22Rv1 (cell line): ENCODE results near the gene MYCBP2.
"Not testable (repeated sequence)": the region's sequence is repeated elsewhere in the genome, so short reads cannot be mapped to it uniquely, and the experiment has no call there.

Experiments
- H3K27ac ChIP-seq: fragments of 450-650 bp; 2 replicates; pipeline ENCODE4 v1.5.1; 2017
- ZFX ChIP-seq: fragments of 450-650 bp; IDR thresholded peaks from 2 replicates; pipeline ENCODE4 v1.6.1; 2017; ENCODE audit warnings: antibody characterized with exemption, borderline replicate concordance
- TF ChIP-seq, protein P1 (sequence below): fragments of 450-650 bp; IDR thresholded peaks from 2 replicates; pipeline ENCODE4 v1.5.1; 2017; ENCODE audit warnings: mild to moderate bottlenecking

The MYCBP2 gene

DNA sequence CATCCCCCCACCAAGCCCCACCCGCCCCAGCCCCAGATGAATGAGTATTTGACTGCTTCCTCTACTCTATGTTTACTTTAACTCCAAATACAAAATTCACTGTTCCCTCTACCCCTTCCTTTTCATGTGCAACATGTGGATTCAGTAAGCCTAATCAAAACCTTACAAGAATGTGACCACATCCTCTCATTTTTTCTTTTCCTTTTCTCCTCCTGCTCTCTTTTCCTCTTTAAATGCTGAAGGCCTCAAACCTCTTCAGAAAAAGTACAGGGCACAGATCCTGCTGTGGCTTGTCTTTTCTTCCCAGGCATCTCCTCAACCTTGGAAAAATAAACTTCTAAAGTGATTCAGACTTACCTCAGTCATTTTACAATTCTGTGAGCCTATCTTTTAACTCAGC is 119.0 kb downstream of the MYCBP2 start:
- TF ChIP-seq ZFX: no peak
- TF ChIP-seq, protein P1, sequence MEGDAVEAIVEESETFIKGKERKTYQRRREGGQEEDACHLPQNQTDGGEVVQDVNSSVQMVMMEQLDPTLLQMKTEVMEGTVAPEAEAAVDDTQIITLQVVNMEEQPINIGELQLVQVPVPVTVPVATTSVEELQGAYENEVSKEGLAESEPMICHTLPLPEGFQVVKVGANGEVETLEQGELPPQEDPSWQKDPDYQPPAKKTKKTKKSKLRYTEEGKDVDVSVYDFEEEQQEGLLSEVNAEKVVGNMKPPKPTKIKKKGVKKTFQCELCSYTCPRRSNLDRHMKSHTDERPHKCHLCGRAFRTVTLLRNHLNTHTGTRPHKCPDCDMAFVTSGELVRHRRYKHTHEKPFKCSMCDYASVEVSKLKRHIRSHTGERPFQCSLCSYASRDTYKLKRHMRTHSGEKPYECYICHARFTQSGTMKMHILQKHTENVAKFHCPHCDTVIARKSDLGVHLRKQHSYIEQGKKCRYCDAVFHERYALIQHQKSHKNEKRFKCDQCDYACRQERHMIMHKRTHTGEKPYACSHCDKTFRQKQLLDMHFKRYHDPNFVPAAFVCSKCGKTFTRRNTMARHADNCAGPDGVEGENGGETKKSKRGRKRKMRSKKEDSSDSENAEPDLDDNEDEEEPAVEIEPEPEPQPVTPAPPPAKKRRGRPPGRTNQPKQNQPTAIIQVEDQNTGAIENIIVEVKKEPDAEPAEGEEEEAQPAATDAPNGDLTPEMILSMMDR: no peak
- H3K27ac ChIP-seq: no peak overlapping the region

DNA sequence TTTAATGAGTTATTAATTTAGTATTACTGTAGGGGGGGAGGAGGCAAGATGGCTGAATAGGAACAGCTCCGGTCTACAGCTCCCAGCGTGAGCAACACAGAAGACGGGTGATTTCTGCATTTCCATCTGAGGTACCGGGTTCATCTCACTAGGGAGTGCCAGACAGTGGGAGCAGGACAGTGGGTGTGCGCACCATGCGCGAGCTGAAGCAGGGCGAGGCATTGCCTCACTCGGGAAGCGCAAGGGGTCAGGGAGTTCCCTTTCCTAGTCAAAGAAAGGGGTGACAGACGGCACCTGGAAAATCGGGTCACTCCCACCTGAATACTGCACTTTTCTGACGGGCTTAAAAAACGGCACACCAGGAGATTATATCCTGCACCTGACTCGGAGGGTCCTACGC is 127.9 kb downstream of the MYCBP2 start:
- not testable (repeated sequence) for H3K27ac ChIP-seq

DNA sequence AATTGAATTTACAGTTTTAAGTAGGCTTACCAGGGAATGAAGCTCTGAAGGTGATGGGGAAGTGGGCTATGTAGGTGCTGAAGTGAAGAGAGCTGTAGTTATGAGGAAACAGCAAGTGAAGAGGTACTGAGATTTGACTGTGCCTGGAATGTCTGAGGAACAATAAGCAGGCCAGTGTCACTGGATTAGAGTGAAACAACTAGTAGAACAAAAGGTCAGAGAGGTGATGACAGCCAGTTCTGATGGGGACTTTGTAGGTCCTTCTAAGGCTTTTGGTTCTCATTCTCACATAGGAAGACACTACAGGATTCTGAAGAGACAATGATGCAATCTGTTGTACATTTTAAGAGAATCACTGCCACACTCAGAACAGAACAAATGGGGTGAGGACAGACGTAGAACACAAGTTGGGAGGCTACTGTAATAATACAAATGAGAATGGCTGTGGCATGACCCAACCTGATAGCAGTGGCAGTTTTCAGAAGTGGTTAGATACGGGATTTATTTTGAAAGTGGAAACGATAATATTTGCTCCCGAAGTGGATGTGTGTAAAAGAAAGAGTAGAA is 130.8 kb downstream of the MYCBP2 start:
- no peak overlapping the region for H3K27ac ChIP-seq
- TF ChIP-seq, protein P1: no peak
- no peak for TF ChIP-seq ZFX

DNA sequence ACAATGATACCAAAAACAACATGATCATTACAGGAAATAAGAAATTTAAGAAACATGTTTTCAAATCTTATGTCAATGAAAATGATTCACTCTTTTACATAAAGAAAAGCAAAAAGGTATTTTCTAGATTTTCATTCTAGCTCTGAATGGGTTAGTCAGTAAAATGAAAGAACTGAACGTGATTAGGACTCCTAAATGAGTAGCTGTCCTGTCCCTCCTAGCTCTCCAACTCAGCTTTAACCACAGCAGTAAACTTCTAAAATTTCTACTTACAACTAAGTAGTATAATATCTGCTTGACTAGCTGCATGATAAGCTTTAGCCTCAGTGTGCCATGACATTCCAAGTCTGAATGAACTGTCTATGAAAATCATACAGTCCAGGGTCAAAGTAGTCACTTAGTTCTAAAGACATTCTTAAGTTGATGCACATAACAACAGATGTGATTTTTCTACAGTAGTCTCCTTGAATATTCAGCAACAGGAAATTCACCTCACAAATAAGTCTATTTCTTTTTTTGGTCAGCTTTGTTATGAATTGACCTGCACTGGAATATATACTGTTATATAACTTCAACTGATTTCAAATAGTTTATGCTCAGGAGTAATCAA is 136.4 kb downstream of the MYCBP2 start:
- H3K27ac ChIP-seq: no peak overlapping the region
- TF ChIP-seq ZFX: no peak
- TF ChIP-seq, protein P1: no peak

DNA sequence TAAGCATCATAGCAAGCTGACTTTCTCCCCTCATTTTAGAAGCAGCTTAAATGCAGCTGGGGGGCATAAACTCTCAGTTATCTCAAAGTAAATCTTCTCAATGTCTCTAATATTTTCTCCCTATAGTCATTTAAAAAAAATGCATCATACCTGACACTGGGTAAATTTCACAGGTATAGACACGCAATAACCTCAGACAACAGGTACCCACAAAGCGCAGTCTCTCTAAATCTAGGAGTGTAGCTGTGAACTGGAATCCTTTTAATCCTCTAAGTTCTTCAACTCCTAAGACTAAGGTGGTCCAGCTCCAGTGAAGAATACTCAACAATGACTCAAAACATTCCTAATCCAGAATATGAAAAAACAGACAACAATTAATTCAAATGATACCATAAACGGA is 141.2 kb downstream of the MYCBP2 start:
- no peak overlapping the region for H3K27ac ChIP-seq
- TF ChIP-seq, protein P1: no peak
- no peak for TF ChIP-seq ZFX

DNA sequence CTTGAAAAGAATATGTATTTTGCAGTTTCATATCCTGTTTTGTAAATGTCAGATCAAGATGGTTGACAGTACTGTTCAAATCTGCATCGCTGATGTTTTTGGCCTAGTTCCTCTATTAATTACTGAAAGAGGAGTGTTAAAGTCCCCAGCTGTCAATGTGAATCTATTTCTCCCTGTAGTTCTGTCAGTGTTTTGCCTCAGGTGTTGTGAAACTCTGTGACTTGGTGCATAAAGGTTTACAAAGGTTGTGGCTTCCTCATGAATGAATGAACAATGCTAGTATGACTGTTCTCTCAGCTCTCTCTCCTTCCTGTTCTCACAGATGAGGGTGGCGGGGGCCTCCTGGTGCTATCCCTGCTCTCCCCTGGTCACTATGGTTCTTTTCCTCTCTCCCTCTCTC is 142.4 kb downstream of the MYCBP2 start:
- TF ChIP-seq, protein P1: no peak
- TF ChIP-seq ZFX: no peak
- no peak overlapping the region for H3K27ac ChIP-seq

DNA sequence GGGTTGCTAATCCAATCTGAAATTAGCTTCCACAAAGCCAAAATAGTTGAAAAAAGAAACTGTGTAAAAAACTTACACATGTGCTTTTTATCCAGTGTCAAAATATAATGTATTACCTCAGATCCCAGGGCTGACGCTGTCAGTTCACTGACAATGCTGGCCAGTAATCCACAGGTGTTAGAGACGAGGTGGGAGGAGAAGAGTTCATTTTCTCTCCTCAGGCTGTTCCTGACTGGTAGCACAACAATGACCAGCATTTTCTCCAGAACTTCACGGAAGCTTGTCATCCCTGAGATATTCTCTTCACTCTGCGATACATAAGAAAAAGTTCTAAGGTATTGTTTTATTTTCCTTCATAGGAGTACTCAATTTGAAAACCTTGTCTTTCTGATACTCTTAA is 146.9 kb downstream of the MYCBP2 start:
- H3K27ac ChIP-seq: no peak overlapping the region
- TF ChIP-seq, protein P1: no peak
- no peak for TF ChIP-seq ZFX

DNA sequence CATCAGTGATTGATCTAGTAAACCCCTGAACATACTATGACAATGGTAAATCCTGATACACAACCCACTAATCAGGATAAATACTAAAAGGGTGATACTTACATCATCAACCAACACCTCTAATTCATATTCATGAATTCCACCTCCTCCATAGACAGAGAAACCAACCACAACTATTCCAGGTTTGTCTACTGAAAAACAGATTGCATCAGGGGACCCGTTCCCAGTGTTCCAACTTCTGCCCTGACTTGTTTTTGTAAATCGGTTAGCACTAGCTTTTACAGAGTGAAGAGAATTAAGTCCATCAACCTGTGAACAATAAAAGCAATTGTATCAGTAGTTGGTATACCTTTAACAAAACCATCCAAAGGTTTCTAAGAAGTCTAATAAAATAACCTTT is 149.2 kb downstream of the MYCBP2 start:
- no peak overlapping the region for H3K27ac ChIP-seq
- TF ChIP-seq, protein P1: no peak
